Type B pancreatic cell (in vitro differentiated cells): ENCODE results near the gene TBC1D22A. TPM values are rescaled to one million over a fixed set of nuclear protein-coding genes. Genes with fewer than 3 reads are reported as not detected.
A peak's percentile ranks its signal among the peaks of the same experiment; 100 is the strongest.

ENCODE experiments used
- DNase-seq: peaks from one replicate; pipeline ENCODE4 v3.0.0; 2021; ENCODE audit warnings: mixed read lengths; ENCODE audit not compliant: unreplicated experiment; ENCODE audit errors: extremely low spot score
- H3K27ac Mint-ChIP-seq: 2 replicates; pipeline ENCODE4 v1.8.0; 2021; ENCODE audit warnings: mild to moderate bottlenecking, mixed read lengths
- H3K27me3 Mint-ChIP-seq: 2 replicates; pipeline ENCODE4 v1.8.0; 2021; ENCODE audit warnings: mixed read lengths
- H3K36me3 Mint-ChIP-seq: 2 replicates; pipeline ENCODE4 v1.8.0; 2021; ENCODE audit warnings: mixed read lengths
- H3K4me1 Mint-ChIP-seq: one replicate; pipeline ENCODE4 v1.8.0; 2021; ENCODE audit warnings: mixed read lengths; ENCODE audit not compliant: unreplicated experiment
- H3K4me3 Mint-ChIP-seq: 2 replicates; pipeline ENCODE4 v1.8.0; 2021; ENCODE audit warnings: mild to moderate bottlenecking, mixed read lengths
- H3K9me3 Mint-ChIP-seq: 2 replicates; pipeline ENCODE4 v1.8.0; 2021; ENCODE audit warnings: mixed read lengths
- total RNA-seq: library from RNA; stranded (reverse); gene quantifications from 2 replicates; pipeline ENCODE4 v1.2.1, GENCODE V29; 2021; ENCODE audit warnings: low replicate concordance
- TF ChIP-seq, protein P1 (sequence below): fragments of 200-600 bp; sonication (generic); conservative IDR thresholded peaks from 2 replicates; pipeline ENCODE4 v1.5.0; 2021; ENCODE audit warnings: antibody characterized with exemption, mild to moderate bottlenecking

The TBC1D22A gene
- total RNA-seq, 1 donor from 2014 or later, result 16.2 TPM

DNA sequence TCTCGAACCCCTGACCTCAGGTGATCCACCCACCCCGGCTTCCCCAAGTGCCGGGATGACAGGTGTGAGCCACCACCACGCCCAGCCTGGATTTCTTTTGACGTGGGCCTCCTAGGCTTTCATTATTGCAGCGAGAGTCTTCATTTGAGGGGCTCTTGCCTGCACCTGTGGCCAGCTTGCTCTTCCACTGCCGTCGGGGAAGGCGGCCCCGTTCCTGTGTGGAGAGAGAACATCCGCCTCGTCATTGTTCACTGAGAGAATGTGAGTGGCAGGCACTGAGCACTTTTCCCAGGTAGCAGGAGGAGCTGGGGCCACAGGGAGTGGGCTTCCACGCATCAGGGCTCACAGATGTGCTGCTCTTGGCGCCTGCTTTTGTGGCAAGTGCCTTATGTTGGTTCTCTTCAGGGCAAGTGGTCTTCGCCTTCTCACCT is 365.0 kb downstream of the TBC1D22A start:
- H3K27me3 Mint-ChIP-seq, result no peaks in the 10 kb centered on the region
- peaks cover 3% of the 10 kb centered on the region for H3K36me3 Mint-ChIP-seq
- no peak for DNase-seq

DNA sequence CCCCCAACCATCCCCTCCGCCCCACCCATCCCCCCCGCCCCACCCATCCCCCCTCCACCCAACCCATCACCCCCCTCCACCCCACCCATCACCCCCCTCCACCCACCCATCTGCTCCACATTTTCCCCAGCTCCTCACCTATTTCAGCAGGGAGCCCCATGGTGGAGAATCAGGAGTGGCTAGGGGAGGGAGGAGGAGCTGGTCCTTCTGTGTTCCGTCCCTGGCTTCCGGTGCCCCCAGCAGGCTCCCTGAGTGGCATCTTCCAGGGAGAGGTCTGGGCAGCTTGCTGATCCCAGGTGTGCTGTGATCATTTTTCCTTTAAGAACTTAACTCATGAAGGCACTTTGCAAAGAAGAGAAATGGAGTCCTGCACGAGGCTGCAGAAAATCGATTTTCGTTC is 365.8 kb downstream of the TBC1D22A start:
- Mint-ChIP-seq H3K36me3 (peaks cover 3% of the 10 kb centered on the region), H3K27ac (no peak overlapping the region), H3K4me3 (no peak overlapping the region), H3K9me3 (no peaks in the 10 kb centered on the region), H3K27me3 (no peaks in the 10 kb centered on the region), H3K4me1 (peaks cover 21% of the 10 kb centered on the region)
- DNase-seq, result no peak
- TF ChIP-seq, protein P1, sequence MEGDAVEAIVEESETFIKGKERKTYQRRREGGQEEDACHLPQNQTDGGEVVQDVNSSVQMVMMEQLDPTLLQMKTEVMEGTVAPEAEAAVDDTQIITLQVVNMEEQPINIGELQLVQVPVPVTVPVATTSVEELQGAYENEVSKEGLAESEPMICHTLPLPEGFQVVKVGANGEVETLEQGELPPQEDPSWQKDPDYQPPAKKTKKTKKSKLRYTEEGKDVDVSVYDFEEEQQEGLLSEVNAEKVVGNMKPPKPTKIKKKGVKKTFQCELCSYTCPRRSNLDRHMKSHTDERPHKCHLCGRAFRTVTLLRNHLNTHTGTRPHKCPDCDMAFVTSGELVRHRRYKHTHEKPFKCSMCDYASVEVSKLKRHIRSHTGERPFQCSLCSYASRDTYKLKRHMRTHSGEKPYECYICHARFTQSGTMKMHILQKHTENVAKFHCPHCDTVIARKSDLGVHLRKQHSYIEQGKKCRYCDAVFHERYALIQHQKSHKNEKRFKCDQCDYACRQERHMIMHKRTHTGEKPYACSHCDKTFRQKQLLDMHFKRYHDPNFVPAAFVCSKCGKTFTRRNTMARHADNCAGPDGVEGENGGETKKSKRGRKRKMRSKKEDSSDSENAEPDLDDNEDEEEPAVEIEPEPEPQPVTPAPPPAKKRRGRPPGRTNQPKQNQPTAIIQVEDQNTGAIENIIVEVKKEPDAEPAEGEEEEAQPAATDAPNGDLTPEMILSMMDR, result no peak

More for the DNA sequence above, 365.0 kb downstream of the TBC1D22A start:
- Mint-ChIP-seq H3K4me3 (no peak overlapping the region), H3K27ac (no peak overlapping the region), H3K9me3 (no peaks in the 10 kb centered on the region), H3K4me1 (peaks cover 21% of the 10 kb centered on the region)
- TF ChIP-seq, protein P1, result no peak

DNA sequence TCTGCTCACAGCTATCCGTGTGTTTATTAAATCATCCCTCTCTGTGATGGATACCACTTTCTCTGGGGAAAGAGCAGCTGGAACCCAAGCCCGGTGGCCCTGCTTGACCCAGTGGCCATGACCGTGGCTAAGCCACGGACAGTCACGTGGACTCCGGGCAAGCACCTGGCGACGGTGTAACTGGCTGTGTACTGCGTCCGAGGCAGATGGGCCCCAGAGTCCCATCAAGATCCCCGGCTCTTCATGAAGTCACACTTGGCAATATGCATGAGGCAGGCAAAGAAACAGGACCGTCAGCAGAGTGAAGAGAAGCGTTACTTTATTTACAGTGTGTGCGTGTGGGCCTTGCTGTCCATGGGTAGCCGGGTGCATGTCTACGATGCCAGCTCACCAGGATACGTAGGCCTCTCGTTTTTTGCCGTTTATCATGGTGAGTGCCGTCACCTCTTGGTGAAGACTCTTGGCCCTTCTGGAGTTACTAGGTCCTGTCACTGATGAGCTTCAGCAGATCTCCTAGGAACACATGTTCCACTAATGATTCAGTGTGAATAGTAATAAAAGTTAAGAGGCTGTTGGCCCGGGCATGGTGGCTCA is 366.3 kb downstream of the TBC1D22A start:
- peak overlapping the region; percentile 100 for H3K27ac Mint-ChIP-seq
- H3K4me1 Mint-ChIP-seq, result peaks cover 19% of the 10 kb centered on the region
- H3K4me3 Mint-ChIP-seq, result no peak overlapping the region
- TF ChIP-seq, protein P1, result no peak
- DNase-seq, result no peak
- no peaks in the 10 kb centered on the region for H3K27me3 Mint-ChIP-seq
- H3K36me3 Mint-ChIP-seq, result peaks cover 3% of the 10 kb centered on the region
- H3K9me3 Mint-ChIP-seq, result no peaks in the 10 kb centered on the region

DNA sequence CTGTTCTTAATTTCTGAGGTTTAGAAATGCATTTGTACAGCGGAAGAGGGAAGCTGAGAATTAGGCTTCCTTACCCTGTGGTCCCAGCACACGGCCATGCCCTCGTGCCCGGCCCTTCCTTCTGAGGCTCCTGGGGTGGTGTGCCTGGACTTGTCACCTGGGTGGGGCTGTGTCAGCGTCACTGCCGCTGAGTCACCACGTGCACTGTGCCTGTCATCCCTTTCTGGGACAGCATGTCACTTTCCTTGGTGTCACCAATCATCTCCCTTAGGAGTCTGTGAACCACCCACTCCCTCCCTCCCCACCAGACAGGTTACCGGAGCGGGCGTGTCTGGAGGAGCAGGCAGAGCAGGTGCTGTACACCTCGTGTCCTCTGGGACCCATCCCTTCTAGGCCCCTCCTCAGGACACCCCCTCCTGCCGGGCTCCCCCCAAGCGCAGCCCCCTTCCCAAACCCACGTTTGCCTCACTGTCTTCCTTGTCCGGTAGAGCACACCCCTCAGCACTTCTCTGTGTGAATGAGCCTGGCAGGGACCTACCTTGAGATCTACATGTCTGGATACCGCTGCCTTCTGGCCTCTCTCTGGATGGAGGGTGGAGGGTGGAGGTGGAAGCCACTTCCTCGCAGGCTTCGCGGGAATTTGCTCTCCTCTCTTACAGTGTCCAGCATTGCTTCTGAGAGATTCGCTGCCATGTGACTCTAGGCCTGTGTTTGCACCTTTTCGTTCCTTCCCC is 367.6 kb downstream of the TBC1D22A start:
- Mint-ChIP-seq H3K27me3 (no peaks in the 10 kb centered on the region), H3K9me3 (no peaks in the 10 kb centered on the region), H3K27ac (peak overlapping the region; percentile 100), H3K4me1 (peaks cover 22% of the 10 kb centered on the region), H3K4me3 (peak overlapping the region; percentile 71), H3K36me3 (peaks cover 3% of the 10 kb centered on the region)
- TF ChIP-seq, protein P1, result no peak
- DNase-seq, result no peak

DNA sequence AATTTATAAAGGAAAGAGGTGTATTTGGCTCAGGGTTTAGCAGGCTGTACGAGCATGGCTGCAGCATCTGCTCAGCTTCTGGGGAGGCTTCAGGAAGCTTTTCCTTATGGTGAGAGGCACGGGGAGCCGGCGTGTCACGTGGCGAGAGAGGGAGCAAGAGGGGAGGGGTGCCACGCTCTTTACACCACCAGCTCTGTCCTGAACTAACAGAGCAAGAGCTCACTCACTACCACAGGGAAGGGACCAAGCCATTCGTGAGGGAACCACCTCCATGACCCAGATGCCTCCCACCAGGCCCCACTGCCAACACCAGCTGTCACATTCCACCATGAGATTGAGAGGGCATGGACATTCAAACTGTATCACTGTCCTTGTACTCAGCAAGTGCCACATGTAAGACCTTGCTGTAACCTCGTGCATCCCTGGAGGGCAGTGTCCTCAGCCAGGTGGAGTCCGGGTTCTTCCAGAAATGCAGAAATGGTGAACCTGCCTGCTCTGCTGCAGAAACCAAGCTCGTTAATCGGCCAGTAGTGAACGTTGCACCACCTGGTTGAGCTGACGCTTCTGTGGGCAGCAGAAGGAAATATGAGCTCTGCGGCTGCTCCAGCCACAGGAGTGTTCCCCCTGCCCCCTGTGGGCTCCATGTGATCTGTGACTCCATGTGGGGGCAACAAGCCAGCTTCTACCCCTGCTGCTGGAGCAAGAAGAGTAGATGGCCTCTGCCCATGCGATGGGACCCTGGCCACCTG is 368.6 kb downstream of the TBC1D22A start:
- peaks cover 17% of the 10 kb centered on the region for H3K4me1 Mint-ChIP-seq
- no peak overlapping the region for H3K4me3 Mint-ChIP-seq
- peak overlapping the region; percentile 100 for H3K27ac Mint-ChIP-seq
- TF ChIP-seq, protein P1, result no peak
- no peaks in the 10 kb centered on the region for H3K27me3 Mint-ChIP-seq
- DNase-seq, result no peak
- peaks cover 3% of the 10 kb centered on the region for H3K36me3 Mint-ChIP-seq
- no peaks in the 10 kb centered on the region for H3K9me3 Mint-ChIP-seq
